ENCODE data around the gene RAB8B.

GRCh38 chr15:63196842-63197241, 7.4 kb downstream of the RAB8B start:
- TF ChIP-seq REST (IDR thresholded peaks at IDR 0.05; ENCODE audit: insufficient read depth in 1 of 2, low read depth in 2 of 2, low read length in 1 of 2) (no peak), POLR2AphosphoS5 (IDR thresholded peaks at IDR 0.05; ENCODE audit: low read depth, low read length) (no peak), CTCF (IDR thresholded peaks at IDR 0.05) (no peak)
